GM19099 (cell line): ENCODE results near the gene SYT7.

Experiments
- POLR2A ChIP-seq: IDR thresholded peaks from 3 replicates; pipeline ENCODE4 v1.6.1; 2011; ENCODE audit warnings: low read depth; ENCODE audit not compliant: insufficient read length; ENCODE audit errors: extremely low read depth

SYT7 gene

DNA sequence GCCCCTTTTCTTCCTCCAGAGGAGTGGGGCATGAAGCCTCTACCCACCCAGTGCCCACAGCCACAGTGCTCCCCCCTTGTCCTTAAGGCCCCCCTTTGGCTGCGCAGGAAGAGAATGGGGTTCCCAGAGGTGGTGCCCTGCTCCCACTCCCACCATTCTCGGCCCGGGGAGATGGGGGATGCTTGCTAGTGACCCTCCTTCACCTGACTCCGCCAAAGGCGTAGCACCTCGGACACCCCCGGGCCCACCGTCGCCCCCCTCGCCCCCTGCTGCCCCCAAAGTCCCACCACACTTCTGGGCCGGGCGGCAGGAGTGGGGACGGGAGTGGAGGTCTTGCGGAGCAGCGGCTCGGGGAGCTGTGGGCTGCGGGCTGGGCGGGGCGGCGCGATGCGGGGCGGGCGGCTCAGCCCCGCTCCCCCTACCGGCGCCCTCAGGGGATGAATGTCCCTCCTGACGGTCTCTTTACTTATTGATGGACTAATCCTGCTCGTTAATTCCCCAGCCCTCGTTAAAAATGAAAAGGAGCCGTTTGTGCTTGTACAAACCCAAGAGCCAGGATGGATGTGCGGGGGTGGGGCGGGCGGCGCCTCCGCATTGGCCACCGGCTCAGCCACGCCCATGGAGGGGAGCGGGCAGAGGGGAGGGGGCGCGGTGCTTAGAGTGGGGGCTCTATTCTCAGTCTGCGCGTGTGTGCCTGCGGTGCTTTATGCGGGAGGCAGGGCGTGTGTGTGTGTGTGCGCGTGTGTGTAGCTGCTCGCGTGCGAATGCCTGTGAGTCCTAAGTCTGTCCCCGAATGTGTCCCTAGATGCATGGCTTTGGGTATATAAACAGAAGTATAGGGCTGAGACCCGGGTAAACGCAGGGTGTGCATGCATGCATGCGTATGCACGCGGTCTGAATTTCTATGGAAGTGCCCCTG, 25.6 kb downstream of the SYT7 start:
- no peak for TF ChIP-seq POLR2A

DNA sequence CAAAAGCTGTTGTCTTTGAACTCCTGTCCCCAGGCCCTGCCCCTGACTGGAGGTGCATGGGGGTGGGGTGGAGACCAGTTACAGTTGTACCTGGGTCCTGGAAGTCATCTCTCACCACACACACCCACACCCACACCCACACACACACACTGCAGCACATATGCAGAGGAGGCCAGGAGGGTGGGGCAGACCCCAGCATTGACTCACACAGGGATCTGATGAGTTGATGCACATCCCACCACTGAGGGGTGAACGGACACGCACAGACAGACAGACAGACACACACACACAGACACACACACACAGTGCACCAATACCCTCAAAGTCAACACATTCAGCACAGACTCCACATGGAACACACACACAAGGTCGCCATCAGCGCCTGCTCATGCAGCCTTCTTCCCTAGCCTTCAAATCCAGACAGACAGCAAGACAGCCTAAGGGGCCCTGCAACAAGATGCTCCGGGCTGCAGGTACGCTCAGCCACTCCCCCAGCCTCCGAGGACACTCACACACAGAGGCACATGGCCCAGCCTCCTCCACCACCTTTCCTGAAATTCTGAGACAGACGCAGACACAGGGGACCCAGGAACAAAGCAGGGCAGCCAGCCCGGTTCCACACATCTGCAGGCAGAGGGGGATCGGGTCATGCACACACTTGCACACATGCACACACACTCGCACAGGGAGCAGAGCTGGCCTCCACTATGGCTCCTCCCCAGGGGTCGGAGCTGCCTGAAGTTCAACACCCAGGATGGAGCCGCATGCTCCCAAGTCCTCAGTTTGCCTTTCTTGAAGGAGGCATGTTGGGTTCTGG, 26.5 kb downstream of the SYT7 start:
- TF ChIP-seq POLR2A = no peak

- TF ChIP-seq POLR2A = no peak
These were observed 27.3 kb downstream of the SYT7 start for GRCh38 chr11:61553373-61554171.

DNA sequence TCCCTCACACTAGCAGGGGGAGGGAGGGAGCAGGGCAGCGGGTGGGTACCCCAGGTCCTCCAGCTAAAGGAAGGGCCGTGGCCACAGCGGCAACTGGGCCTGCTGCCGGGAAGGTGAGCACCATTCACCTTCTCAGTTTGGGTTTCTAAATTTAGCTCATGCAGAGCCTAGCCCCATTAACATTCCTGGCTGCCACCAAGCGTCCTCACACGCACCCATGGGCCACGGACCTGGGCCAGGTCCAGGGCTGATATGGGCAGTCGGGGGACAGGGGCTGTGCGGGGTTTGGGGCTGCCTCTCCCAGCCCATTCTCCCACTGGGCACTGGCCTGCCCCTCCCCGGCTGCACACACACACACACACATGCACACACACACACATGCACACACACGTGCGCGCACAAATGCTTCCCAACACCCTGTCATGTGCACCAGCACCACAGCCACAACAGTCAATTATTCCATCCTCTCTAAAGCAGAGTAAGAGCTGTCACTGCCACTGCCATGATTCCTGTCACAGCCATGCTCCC, 28.7 kb downstream of the SYT7 start:
- TF ChIP-seq POLR2A = no peak

DNA sequence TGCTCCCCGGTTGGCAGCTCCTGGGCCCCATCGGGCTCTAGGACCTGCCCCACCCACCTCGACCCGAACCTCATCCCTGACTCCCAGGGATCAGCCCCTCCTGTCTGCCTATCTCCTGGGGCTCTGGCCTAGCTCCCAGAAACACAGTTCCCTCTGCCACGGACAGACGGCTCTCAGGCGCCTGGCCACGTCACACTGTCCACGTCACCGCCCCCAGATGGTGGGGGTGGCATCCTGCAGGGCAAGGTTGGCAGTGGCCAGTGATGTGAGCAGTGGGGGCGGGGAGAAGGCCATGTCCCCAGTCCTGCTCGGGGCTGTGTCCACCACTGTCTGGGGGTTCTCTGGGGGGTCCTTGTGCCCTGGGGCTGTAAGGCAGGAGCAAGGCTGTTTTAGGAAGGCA, 29.2 kb downstream of the SYT7 start:
- TF ChIP-seq POLR2A = no peak

GRCh38 chr11:61550665-61551227, 30.1 kb downstream of the SYT7 start:
- no peak for TF ChIP-seq POLR2A

- no peak for TF ChIP-seq POLR2A
These were observed 31.0 kb downstream of the SYT7 start for GRCh38 chr11:61549662-61550568.

DNA sequence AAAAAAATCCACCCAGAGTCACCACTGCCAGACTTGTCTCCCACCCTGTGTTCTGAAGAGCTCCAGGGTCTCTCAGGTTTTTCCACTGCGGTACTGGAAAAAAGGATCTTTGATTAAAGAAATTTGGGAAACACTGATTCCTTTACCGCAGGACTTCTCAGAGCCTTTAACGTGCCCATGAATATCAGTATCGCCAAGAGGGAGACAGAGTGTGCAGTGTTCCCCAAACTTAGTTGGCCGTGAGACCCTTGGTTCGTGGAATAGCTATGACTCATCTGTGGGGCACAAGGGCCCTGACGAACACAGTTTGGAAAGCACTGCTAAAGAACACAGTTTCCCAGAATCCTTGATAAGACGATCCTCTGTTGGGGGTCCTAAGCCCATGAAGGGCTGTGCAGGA, 31.7 kb downstream of the SYT7 start:
- no peak for TF ChIP-seq POLR2A

GRCh38 chr11:61547246-61547645, 33.6 kb downstream of the SYT7 start:
- TF ChIP-seq POLR2A = no peak

DNA sequence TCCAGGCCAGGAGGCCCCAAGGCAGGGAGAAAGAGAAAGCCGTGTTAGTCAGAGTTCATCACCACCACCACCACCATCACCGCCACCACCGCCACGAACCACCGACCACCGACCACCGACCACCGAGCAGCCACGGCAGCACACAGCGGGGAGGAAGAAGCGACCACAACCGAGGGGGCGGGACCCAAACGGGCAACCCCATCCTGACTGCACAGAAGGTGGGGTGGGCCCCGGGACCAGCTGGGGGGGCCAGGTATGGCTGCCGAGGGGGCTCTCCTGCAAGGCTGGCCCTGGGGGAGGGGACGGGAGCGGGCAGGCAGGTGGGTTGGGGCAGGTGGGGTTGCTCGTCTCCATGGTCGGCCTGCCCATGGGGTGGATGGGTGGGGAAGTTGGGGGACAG, 34.2 kb downstream of the SYT7 start:
- TF ChIP-seq POLR2A = no peak

GRCh38 chr11:61545921-61546320, 35.0 kb downstream of the SYT7 start:
- TF ChIP-seq POLR2A = no peak

DNA sequence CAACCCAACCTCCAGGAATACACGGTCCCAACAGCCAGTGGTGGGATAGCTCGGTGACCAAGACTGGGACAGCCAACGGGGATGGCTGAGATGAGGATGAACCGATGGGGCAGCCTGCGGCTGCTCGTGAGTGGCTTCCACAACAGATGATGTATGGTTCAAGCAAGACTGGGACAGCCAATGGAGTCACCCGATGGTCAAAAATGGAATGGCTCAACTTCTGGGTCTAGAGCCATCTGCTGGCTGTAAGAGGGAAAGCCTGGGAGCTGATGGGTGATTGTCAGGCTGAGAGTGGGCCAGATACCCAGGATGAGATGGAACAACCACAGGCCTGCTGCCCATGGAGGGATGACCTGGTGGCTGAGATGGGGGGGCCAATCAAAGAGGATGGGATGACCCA, 35.5 kb downstream of the SYT7 start:
- no peak for TF ChIP-seq POLR2A

- no peak for TF ChIP-seq POLR2A
These were observed 36.4 kb downstream of the SYT7 start for GRCh38 chr11:61544466-61544865.

DNA sequence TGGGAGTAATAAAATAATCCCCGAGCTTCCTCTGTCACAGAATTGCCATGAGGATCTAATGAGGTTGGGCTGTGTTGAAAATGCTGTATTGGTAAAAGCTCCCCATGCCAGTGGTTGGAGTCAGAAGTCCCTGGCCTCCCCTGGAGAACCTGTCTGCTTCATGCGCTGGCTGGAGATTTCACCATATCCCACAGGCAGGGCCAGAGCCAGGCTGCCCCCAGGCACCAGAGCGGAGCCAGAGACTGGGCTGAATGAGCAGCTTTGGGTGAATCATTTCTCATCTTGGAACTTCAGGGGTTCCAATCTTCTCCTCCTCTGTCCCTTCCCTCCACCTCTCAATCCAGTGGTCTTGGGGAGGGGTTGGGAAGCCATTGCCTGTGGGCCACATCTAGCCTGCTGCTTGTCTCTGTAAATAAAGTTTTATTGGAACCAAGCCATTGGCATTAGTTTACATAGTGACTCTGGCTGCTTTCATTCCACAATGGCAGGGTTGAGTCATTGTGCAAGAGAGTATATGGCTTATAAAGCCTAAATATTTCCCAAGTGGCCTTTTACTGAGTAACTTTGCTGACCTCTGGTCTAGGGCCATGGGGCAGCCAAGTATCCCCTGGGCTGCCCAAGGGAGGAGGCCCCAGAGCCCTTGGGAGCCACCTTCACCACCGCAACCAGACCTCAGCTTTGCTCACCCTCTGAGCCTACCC, 37.1 kb downstream of the SYT7 start:
- no peak for TF ChIP-seq POLR2A

DNA sequence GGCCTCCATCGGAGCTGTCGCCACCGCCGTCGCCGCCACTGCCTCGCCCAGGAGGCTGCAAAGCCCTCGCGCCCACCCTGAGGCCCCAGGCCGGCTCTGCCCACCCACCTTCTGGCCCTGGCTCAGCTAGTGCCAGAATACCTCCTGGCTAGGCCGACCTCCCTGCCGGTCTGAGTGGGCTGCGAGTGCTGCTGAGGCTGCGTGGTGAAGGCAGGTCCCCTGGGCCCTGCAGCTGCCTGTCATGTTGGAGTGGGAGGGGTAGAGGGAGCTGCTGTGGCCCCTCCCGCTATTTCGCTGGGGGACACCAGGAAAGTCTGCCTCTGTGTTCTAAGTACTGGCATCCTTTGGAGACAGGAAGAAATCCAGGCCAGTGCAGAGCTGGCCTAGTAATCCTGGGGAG, 38.2 kb downstream of the SYT7 start:
- TF ChIP-seq POLR2A = no peak
